Panc1 (cell line): Measurements from ENCODE around the gene FAM217B. TPM values are rescaled to one million over a fixed set of nuclear protein-coding genes. Genes with fewer than 3 reads are reported as not detected.

Experiments used
- ATAC-seq: fragments of 200-7000 bp; cut with Tn5 transposase; 2 replicates; pipeline ENCODE4 v1.9.1; 2020; ENCODE audit warnings: mild to moderate bottlenecking, moderate library complexity
- BruUV-seq: library from RNA; stranded (reverse); fragments of 400-500 nt; replicated peaks from 2 replicates; lab custom pipeline; 2021; lab: Mats Ljungman, UMichigan
- CTCF ChIA-PET: fragments of 300-600 bp; sonication (Branson Sonifier 250); formaldehyde crosslinking; loops from one replicate; lab custom pipeline; 2022; ENCODE audit warnings: antibody characterized with exemption; lab: Charles Lee
- POLR2A ChIA-PET: fragments of 300-600 bp; sonication (Branson Sonifier 250); formaldehyde crosslinking; loops from one replicate; lab custom pipeline; 2022; ENCODE audit warnings: antibody characterized with exemption; lab: Charles Lee
- DNase-seq: peaks from one replicate; pipeline ENCODE4 v3.0.0-alpha.2; 2010; ENCODE audit warnings: low read depth, low spot score
- H3K27ac ChIP-seq: 2 replicates; pipeline ENCODE4 v1.5.1; 2011; ENCODE audit warnings: mild to moderate bottlenecking, low read length, inconsistent platforms
- H3K27me3 ChIP-seq: fragments of 200-500 bp; sonication (Bioruptor generic); 2 replicates; pipeline ENCODE4 v1.6.0; 2014; ENCODE audit warnings: low read length, inconsistent platforms; ENCODE audit not compliant: control insufficient read depth, insufficient read depth
- H3K36me3 ChIP-seq: fragments of 200-500 bp; sonication (Bioruptor generic); 2 replicates; pipeline ENCODE4 v1.5.1; 2014; ENCODE audit warnings: inconsistent platforms, mild to moderate bottlenecking, low read length, moderate library complexity; ENCODE audit not compliant: control insufficient read depth, insufficient read depth
- H3K4me1 ChIP-seq: 2 replicates; pipeline ENCODE4 v1.5.1; 2011; ENCODE audit warnings: inconsistent platforms, mild to moderate bottlenecking, low read length, moderate library complexity; ENCODE audit not compliant: control insufficient read depth, insufficient read depth
- H3K4me3 ChIP-seq, 2 experiments: 2 replicates each; pipeline ENCODE4 v1.5.1; 2011 to 2012; ENCODE audit warnings: low read depth in 2 of 2, low read length in 2 of 2, mild to moderate bottlenecking in 2 of 2, inconsistent platforms in 1 of 2, moderate library complexity in 1 of 2
- H3K9me3 ChIP-seq: fragments of 200-500 bp; sonication (Bioruptor generic); 2 replicates; pipeline ENCODE4 v1.5.1; 2014; ENCODE audit warnings: low read depth, mild to moderate bottlenecking, inconsistent platforms, low read length, moderate library complexity; ENCODE audit not compliant: control insufficient read depth, insufficient read depth
- CTCF ChIP-seq: fragments of 450-650 bp; IDR thresholded peaks from 2 replicates; pipeline ENCODE4 v1.5.1; 2017; ENCODE audit warnings: mild to moderate bottlenecking
- POLR2AphosphoS5 ChIP-seq: IDR thresholded peaks from 2 replicates; pipeline ENCODE4 v1.6.1; 2012; ENCODE audit warnings: mild to moderate bottlenecking, low read depth, low read length, moderate library complexity
- REST ChIP-seq, 2 experiments: IDR thresholded peaks; 2 replicates each; pipeline ENCODE4 v1.6.1; 2011 to 2012; ENCODE audit warnings: low read depth in 2 of 2, control low read depth in 1 of 2, low read length in 1 of 2, mild to moderate bottlenecking in 1 of 2, moderate library complexity in 1 of 2; ENCODE audit not compliant: insufficient read depth in 1 of 2
- SIN3A ChIP-seq: IDR thresholded peaks from 2 replicates; pipeline ENCODE4 v1.6.1; 2012; ENCODE audit warnings: low read depth, mild to moderate bottlenecking, low read length, moderate library complexity, borderline replicate concordance; ENCODE audit not compliant: insufficient read depth
- TCF7L2 ChIP-seq: IDR thresholded peaks from 2 replicates; pipeline ENCODE4 v1.6.1; 2011; ENCODE audit warnings: mild to moderate bottlenecking, low read depth, low read length, inconsistent platforms
- in situ Hi-C: cut with HindIII; loops from 2 replicates; pipeline ENCODE4 v1.10.0; 2016; ENCODE audit warnings: low sequenced_read_pairs, low pct_unique_long_range_greater_than_20kb
- intact Hi-C: fragments of 100-400 bp; cut with micrococcal nuclease; formaldehyde crosslinking; loops from one replicate; pipeline ENCODE4 v1.10.0; 2022; ENCODE audit not compliant: unreplicated experiment
- total RNA-seq: library from RNA; stranded (reverse); gene quantifications from one replicate; pipeline ENCODE4 v1.2.1, GENCODE V29; 2021; ENCODE audit not compliant: unreplicated experiment

Gene FAM217B
- total RNA-seq, 1 experiment from 2014 or later = 24.4 TPM

GRCh38 chr20:59985164-59985563, 45.0 kb downstream of the FAM217B start:
- no peak for ATAC-seq
- no peak for DNase-seq
- POLR2A ChIA-PET = no interaction called here
- CTCF ChIA-PET = no interaction called here
- Histone ChIP-seq H3K36me3 (no peaks in the 10 kb centered on the region), H3K27me3 (no peaks in the 10 kb centered on the region), H3K9me3 (no peaks in the 10 kb centered on the region), H3K4me3 (no peak overlapping the region), H3K27ac (no peak overlapping the region), H3K4me1 (no peaks in the 10 kb centered on the region)
- intact Hi-C loops (no loop called here), in situ Hi-C loops (no loop called here)
- BruUV-seq = no TSS peak
- TF ChIP-seq TCF7L2 (no peak), SIN3A (no peak), CTCF (no peak), POLR2AphosphoS5 (no peak), REST (IDR thresholded peaks at IDR 0.05; ENCODE audit: insufficient read depth in 1 of 2, low read depth in 2 of 2, low read length in 1 of 2) (no peak)

GRCh38 chr20:59985864-59986263, 45.7 kb downstream of the FAM217B start:
- BruUV-seq = no TSS peak
- intact Hi-C loops (no loop called here), in situ Hi-C loops (no loop called here)
- Histone ChIP-seq H3K27ac (no peak overlapping the region), H3K4me1 (no peaks in the 10 kb centered on the region), H3K4me3 (no peak overlapping the region), H3K9me3 (no peaks in the 10 kb centered on the region), H3K27me3 (no peaks in the 10 kb centered on the region), H3K36me3 (no peaks in the 10 kb centered on the region)
- ChIA-PET POLR2A (no interaction called here), CTCF (no interaction called here)
- DNase-seq (no peak), ATAC-seq (no peak)
- TF ChIP-seq REST (IDR thresholded peaks at IDR 0.05; ENCODE audit: insufficient read depth in 1 of 2, low read depth in 2 of 2, low read length in 1 of 2) (no peak), SIN3A (no peak), POLR2AphosphoS5 (no peak), TCF7L2 (no peak), CTCF (peak; percentile 64)
